MG63 (cell line): ENCODE results near the gene CNN2. TPM values are rescaled to one million over a fixed set of nuclear protein-coding genes. Genes with fewer than 3 reads are reported as not detected.

Experiments
- DNase-seq: peaks from one replicate; pipeline ENCODE4 v3.0.0-alpha.2; 2020
- H3K27me3 ChIP-seq: fragments of 250-450 bp; sonication (Bioruptor Pico); 2 replicates; pipeline ENCODE4 v1.5.1; 2020; ENCODE audit warnings: mild to moderate bottlenecking, moderate library complexity
- H3K36me3 ChIP-seq: fragments of 250-450 bp; sonication (Bioruptor Pico); 2 replicates; pipeline ENCODE4 v1.5.1; 2020; ENCODE audit warnings: mild to moderate bottlenecking, moderate library complexity
- H3K4me3 ChIP-seq: fragments of 250-450 bp; sonication (Bioruptor Pico); 2 replicates; pipeline ENCODE4 v1.5.1; 2020; ENCODE audit warnings: mild to moderate bottlenecking, moderate library complexity
- H3K9me3 ChIP-seq: fragments of 250-450 bp; sonication (Bioruptor Pico); 2 replicates; pipeline ENCODE4 v1.5.1; 2020; ENCODE audit warnings: mild to moderate bottlenecking, moderate library complexity
- total RNA-seq: library from RNA; depleted of rRNA; stranded (reverse); fragments of >200 nt; shearing (Covaris generic); gene quantifications from 2 replicates; pipeline ENCODE4 v1.2.3, GENCODE V29; 2014; ENCODE audit warnings: low replicate concordance

CNN2 gene
- total RNA-seq, 1 experiment from 2014 or later, result 84.9 TPM

- no peak for DNase-seq
- H3K36me3 ChIP-seq, result no peaks in the 10 kb centered on the region
Observed at GRCh38 chr19:1073956-1074517, 47.6 kb downstream of the CNN2 start.

GRCh38 chr19:1074544-1075283, 48.3 kb downstream of the CNN2 start:
- Histone ChIP-seq H3K9me3 (no peaks in the 10 kb centered on the region), H3K27me3 (no peaks in the 10 kb centered on the region), H3K36me3 (no peaks in the 10 kb centered on the region), H3K4me3 (no peak overlapping the region)
- DNase-seq, result no peak

More at GRCh38 chr19:1073956-1074517, 47.6 kb downstream of the CNN2 start:
- H3K4me3 ChIP-seq, result no peak overlapping the region
- H3K9me3 ChIP-seq, result no peaks in the 10 kb centered on the region
- H3K27me3 ChIP-seq, result no peaks in the 10 kb centered on the region

GRCh38 chr19:1076046-1076386, 49.6 kb downstream of the CNN2 start:
- Histone ChIP-seq H3K4me3 (no peak overlapping the region), H3K27me3 (no peaks in the 10 kb centered on the region), H3K36me3 (no peaks in the 10 kb centered on the region), H3K9me3 (no peaks in the 10 kb centered on the region)
- no peak for DNase-seq

- no peak for DNase-seq
- H3K4me3 ChIP-seq, result no peak overlapping the region
Observed at GRCh38 chr19:1076951-1077350, 50.5 kb downstream of the CNN2 start.

GRCh38 chr19:1079566-1080111, 53.2 kb downstream of the CNN2 start:
- Histone ChIP-seq H3K4me3 (no peak overlapping the region), H3K27me3 (no peaks in the 10 kb centered on the region), H3K9me3 (no peaks in the 10 kb centered on the region), H3K36me3 (no peaks in the 10 kb centered on the region)
- DNase-seq, result no peak

More at GRCh38 chr19:1076951-1077350, 50.5 kb downstream of the CNN2 start:
- H3K36me3 ChIP-seq, result no peaks in the 10 kb centered on the region
- H3K9me3 ChIP-seq, result no peaks in the 10 kb centered on the region
- H3K27me3 ChIP-seq, result no peaks in the 10 kb centered on the region

GRCh38 chr19:1080360-1081161, 54.2 kb downstream of the CNN2 start:
- no peak overlapping the region for H3K4me3 ChIP-seq
- DNase-seq, result no peak

GRCh38 chr19:1081301-1082164, 55.1 kb downstream of the CNN2 start:
- H3K36me3 ChIP-seq, result no peaks in the 10 kb centered on the region
- no peaks in the 10 kb centered on the region for H3K27me3 ChIP-seq
- H3K9me3 ChIP-seq, result no peaks in the 10 kb centered on the region
- no peak for DNase-seq
- H3K4me3 ChIP-seq, result no peak overlapping the region

More at GRCh38 chr19:1080360-1081161, 54.2 kb downstream of the CNN2 start:
- no peaks in the 10 kb centered on the region for H3K36me3 ChIP-seq
- H3K27me3 ChIP-seq, result no peaks in the 10 kb centered on the region
- H3K9me3 ChIP-seq, result no peaks in the 10 kb centered on the region

GRCh38 chr19:1082165-1082927, 55.9 kb downstream of the CNN2 start:
- H3K4me3 ChIP-seq, result no peak overlapping the region

GRCh38 chr19:1082928-1083816, 56.8 kb downstream of the CNN2 start:
- Histone ChIP-seq H3K27me3 (no peaks in the 10 kb centered on the region), H3K36me3 (no peaks in the 10 kb centered on the region), H3K9me3 (no peaks in the 10 kb centered on the region), H3K4me3 (no peak overlapping the region)
- DNase-seq, result no peak

More at GRCh38 chr19:1082165-1082927, 55.9 kb downstream of the CNN2 start:
- peak; percentile 50 for DNase-seq
- no peaks in the 10 kb centered on the region for H3K36me3 ChIP-seq
- no peaks in the 10 kb centered on the region for H3K9me3 ChIP-seq
- H3K27me3 ChIP-seq, result no peaks in the 10 kb centered on the region

GRCh38 chr19:1084024-1084868, 57.8 kb downstream of the CNN2 start:
- no peak for DNase-seq
- no peaks in the 10 kb centered on the region for H3K9me3 ChIP-seq
- no peaks in the 10 kb centered on the region for H3K27me3 ChIP-seq
- H3K36me3 ChIP-seq, result no peaks in the 10 kb centered on the region
- no peak overlapping the region for H3K4me3 ChIP-seq

GRCh38 chr19:1085053-1085658, 58.7 kb downstream of the CNN2 start:
- Histone ChIP-seq H3K4me3 (no peak overlapping the region), H3K27me3 (no peaks in the 10 kb centered on the region), H3K36me3 (no peaks in the 10 kb centered on the region; the same call in 1 of the 2 replicates), H3K9me3 (no peaks in the 10 kb centered on the region)
- DNase-seq, result no peak

GRCh38 chr19:1085676-1086442, 59.5 kb downstream of the CNN2 start:
- H3K4me3 ChIP-seq, result no peak overlapping the region

GRCh38 chr19:1086613-1087012, 60.2 kb downstream of the CNN2 start:
- Histone ChIP-seq H3K36me3 (no peaks in the 10 kb centered on the region; the same call in 1 of the 2 replicates), H3K27me3 (no peaks in the 10 kb centered on the region), H3K9me3 (no peaks in the 10 kb centered on the region), H3K4me3 (no peak overlapping the region)
- no peak for DNase-seq

More at GRCh38 chr19:1085676-1086442, 59.5 kb downstream of the CNN2 start:
- Histone ChIP-seq H3K9me3 (no peaks in the 10 kb centered on the region), H3K36me3 (no peaks in the 10 kb centered on the region; the same call in 1 of the 2 replicates), H3K27me3 (no peaks in the 10 kb centered on the region)
- no peak for DNase-seq
